A673 (cell line): ENCODE measurements around the gene CTRB2.

ENCODE experiments used
- EZH2 ChIP-seq: fragments of 200-600 bp; sonication (generic); IDR thresholded peaks from 2 replicates; pipeline ENCODE4 v1.6.1; 2017; ENCODE audit warnings: borderline replicate concordance, low read depth, mild to moderate bottlenecking, mixed read lengths, antibody characterized with exemption, low read length; ENCODE audit not compliant: poor library complexity, severe bottlenecking
- TF ChIP-seq, protein P1 (sequence below): fragments of 300-800, 200-600 bp; sonication (generic); conservative IDR thresholded peaks from 2 replicates; pipeline ENCODE4 v1.5.1; 2017; ENCODE audit warnings: low read depth, mild to moderate bottlenecking, antibody characterized with exemption, low read length, moderate library complexity, mixed read lengths

DNA sequence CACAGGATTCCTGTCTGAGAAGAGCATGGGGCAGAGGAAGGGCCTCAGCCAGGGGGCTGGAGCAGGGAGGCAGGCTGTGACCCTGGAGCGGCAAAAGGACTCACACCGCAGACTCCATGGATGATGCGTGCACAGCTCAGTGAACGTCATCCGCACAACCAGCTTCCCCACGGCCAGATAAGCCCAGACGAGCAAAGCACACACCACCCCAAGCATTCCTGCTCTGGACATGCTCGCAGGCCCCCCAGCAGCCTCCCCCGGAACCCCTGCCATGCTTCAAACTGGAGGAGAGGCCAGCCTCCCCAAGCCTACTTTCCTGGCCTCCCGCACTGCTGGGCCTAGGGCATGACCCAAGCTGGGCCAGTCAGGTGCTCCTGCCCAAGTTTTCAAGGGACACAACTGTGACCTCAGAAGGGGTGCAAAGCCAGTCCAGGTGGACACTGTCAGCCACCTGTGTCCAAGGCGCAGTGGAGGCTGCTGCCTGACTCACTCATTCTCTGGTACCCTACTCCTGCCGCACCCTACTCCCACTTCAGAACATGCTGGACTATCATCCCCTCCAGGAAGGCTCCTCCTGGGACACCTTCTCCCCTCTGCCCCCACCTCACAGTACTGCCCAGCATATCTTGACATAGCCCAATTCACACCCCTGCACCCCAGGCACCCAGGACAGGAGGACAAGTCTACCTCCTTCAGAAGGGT is 39.7 kb upstream of the CTRB2 start:
- TF ChIP-seq, protein P1, sequence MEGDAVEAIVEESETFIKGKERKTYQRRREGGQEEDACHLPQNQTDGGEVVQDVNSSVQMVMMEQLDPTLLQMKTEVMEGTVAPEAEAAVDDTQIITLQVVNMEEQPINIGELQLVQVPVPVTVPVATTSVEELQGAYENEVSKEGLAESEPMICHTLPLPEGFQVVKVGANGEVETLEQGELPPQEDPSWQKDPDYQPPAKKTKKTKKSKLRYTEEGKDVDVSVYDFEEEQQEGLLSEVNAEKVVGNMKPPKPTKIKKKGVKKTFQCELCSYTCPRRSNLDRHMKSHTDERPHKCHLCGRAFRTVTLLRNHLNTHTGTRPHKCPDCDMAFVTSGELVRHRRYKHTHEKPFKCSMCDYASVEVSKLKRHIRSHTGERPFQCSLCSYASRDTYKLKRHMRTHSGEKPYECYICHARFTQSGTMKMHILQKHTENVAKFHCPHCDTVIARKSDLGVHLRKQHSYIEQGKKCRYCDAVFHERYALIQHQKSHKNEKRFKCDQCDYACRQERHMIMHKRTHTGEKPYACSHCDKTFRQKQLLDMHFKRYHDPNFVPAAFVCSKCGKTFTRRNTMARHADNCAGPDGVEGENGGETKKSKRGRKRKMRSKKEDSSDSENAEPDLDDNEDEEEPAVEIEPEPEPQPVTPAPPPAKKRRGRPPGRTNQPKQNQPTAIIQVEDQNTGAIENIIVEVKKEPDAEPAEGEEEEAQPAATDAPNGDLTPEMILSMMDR = no peak
- TF ChIP-seq EZH2 = no peak
